ENCODE measurements around the gene AKAP7.
"Not testable (repeated sequence)": the region's sequence is repeated elsewhere in the genome, so short reads cannot be mapped to it uniquely, and the experiment has no call there.

The AKAP7 gene

GRCh38 chr6:131135244-131136020 is at the start of gene AKAP7:
AKAP7 (plus strand) TSS chr6:131135467; CDS start chr6:131135764, 297 bp downstream.
- H3K27ac ChIP-seq: peak within 1 kb of the TSS; percentile 60
- no peak for DNase-seq (ENCODE audit: low read depth, low spot score)

- not testable (repeated sequence) for DNase-seq (ENCODE audit: low read depth, low spot score); H3K27ac ChIP-seq
These were observed 44.9 kb upstream of the AKAP7 start for GRCh38 chr6:131090339-131090738.

DNA sequence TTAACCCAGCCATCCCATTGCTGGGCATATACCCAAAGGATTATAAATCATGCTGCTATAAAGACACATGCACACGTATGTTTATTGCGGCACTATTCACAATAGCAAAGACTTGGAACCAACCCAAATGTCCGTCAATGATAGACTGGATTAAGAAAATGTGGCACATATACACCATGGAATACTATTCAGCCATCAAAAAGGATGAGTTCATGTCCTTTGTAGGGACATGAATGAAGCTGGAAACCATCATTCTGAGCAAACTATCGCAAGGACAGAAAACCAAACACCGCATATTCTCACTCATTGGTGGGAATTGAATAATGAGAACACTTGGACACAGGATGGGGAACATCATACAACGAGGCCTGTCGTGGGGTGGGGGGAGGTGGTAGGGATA is 43.3 kb upstream of the AKAP7 start:
- not testable (repeated sequence) for H3K27ac ChIP-seq; DNase-seq (ENCODE audit: low read depth, low spot score)

DNA sequence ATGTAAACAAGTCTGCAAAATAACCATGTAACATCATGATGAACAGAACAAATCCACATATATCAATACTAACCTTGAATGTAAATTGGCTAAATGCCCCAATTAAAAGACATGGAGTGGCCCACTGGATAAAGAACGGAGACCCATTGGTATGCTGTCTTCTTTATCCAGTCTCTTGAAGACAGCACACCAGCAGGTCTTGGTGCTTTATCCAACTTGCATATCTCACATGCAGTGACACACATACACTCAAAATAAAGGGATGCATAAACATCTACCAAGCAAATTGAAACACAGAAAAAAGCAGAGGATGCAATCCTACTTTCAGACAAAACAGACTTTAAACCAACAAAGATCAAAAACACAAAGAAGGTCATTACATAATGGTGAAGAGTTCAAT is 41.9 kb upstream of the AKAP7 start:
- H3K27ac ChIP-seq: no peak overlapping the region
- no peak for DNase-seq (ENCODE audit: low read depth, low spot score)

DNA sequence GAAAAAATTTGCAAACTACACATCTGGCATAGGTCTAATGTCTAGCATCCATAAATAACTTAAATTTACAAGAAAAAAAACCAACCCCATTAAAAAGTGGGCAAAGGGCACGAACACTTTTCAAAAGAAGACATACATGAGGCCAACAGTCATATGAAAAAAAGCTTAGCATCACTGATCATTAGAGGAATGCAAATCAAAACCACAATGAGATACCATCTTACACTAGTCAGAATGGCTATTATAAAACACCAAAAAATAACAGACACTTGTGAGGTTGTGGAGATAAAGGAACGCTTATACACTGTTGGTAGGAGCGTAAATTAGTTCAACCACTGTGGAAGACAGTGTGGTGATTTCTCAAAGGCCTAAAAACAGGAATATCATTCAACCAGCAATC is 38.5 kb upstream of the AKAP7 start:
- no peak overlapping the region for H3K27ac ChIP-seq
- no peak for DNase-seq (ENCODE audit: low read depth, low spot score)

GRCh38 chr6:131101911-131102680 is 33.2 kb upstream of the AKAP7 start:
- no peak for DNase-seq (ENCODE audit: low read depth, low spot score)
- no peak overlapping the region for H3K27ac ChIP-seq

- no peak overlapping the region for H3K27ac ChIP-seq
- no peak for DNase-seq (ENCODE audit: low read depth, low spot score)
These were observed 32.0 kb upstream of the AKAP7 start for GRCh38 chr6:131103296-131103695.

DNA sequence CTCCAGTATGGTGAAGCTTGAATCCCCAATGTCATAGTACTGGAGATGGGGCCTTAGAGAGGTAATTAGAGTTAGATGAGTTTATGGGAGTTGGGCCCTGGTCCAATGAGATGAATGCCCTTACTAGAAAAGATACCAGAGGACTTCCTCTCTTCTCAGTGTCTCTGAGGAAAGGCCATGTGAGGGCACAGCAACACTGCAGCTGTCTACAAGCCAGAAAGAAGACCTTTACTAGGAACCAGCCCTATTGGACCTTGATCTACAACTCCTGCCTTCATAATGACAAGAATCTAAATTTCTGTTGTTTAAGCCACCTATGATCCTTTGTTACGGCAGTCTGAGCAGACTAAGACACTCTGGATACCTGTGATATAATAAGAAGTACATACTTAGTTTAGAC is 31.4 kb upstream of the AKAP7 start:
- no peak overlapping the region for H3K27ac ChIP-seq
- DNase-seq (ENCODE audit: low read depth, low spot score): no peak

DNA sequence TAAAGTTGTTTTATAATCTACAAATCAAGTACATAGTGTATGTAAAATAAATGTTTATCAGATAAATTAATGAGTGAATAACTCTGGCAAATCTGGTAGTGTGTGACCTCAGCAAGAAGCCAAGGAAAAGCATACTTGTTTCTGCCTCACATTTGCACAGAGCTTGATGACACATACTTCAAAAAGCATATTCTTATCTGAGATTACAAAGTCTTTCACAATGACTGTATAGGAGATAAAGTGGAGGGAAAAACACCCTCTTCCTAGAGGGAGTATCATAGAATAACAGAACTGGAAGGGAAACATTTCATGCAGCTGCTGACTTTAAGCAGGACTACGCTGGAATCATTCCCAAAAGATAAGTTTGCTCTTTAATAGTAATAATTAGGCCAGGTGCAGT is 28.1 kb upstream of the AKAP7 start:
- no peak overlapping the region for H3K27ac ChIP-seq
- no peak for DNase-seq (ENCODE audit: low read depth, low spot score)

DNA sequence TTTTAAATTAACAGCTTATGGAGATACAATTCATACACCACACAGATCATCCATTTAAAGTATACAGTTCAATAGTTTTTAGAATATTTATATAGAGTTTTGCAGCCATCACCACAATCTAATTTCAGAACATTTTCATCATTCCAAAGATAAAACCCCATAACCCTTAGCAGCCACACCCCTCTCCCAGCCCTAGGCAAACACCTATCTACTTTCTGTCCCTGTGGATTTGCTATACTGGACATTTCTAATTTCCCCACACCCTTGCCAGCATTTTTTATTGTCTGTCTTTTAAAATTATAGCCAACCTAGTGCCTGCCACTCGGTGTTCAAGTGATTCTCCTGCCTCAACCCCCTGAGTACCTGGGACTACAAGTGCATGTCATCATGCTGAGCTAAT is 23.0 kb upstream of the AKAP7 start:
- H3K27ac ChIP-seq: no peak overlapping the region
- no peak for DNase-seq (ENCODE audit: low read depth, low spot score)

GRCh38 chr6:131115651-131116050 is 19.6 kb upstream of the AKAP7 start:
- no peak for DNase-seq (ENCODE audit: low read depth, low spot score)
- H3K27ac ChIP-seq: no peak overlapping the region

GRCh38 chr6:131116321-131116720 is 18.9 kb upstream of the AKAP7 start:
- no peak for DNase-seq (ENCODE audit: low read depth, low spot score)
- H3K27ac ChIP-seq: no peak overlapping the region

DNA sequence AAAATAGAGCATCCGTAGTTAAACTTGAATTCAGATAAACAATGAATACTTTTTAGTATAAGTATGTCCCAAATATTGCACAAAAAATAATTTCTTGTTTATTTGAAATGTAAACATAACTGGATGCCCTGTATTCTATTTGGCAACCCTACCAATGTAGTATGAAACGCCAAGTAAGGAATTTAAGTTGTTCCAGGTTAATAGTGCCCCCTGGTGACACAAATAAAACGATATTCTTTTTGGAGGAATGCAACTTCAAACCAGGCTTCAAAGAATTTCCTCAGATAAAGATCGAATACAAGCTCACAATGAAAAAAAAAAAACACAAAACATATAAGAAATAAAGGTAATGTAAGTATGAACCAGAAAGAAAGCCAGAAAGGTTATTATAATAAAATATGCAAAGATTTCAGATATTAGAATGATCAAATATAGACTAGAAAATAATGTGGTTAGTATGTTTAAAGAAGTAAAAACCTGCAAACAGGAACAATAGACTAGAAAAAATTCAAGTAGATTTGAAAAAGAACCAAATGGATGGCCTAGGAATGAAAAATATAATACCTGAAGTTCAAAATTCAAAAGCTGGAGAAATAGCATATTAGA is 18.4 kb upstream of the AKAP7 start:
- H3K27ac ChIP-seq: no peak overlapping the region
- DNase-seq (ENCODE audit: low read depth, low spot score): no peak

DNA sequence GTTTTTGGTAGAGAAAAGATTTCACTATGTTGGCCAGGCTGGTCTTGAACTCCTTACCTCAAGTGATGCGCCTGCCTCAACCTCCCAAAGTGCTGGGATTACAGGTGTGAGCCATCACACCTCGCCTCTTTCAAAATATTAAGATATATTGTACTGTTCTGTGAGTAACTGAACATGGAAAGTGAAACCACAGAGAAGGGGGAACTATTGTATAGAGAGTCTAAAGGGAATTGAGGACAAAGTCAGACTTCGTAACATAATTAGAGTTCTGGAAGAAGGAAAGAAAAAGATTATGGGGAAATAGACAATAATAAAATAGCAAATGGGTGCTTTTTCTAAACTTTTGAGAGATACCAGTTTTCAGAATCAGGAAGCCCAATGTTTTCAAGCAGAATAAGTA is 17.4 kb upstream of the AKAP7 start:
- H3K27ac ChIP-seq: no peak overlapping the region
- DNase-seq (ENCODE audit: low read depth, low spot score): no peak

DNA sequence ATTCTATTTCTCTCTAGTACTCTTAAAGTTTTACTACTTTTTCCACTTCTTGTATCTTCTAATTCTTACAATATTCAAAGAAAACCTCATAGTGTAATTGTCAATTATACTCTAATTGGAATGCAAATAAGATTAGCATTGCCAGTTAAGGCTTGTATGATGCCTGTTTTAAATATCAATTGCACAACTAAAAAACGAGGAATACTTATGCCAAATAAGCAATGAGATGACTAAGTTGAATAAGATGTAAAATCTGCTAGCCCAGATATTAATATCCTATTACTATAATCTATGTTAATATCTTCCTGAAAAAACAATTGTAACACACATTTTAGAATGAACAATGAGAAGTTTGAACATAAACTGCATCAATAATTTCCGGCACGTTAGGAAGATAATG is 13.3 kb upstream of the AKAP7 start:
- DNase-seq (ENCODE audit: low read depth, low spot score): no peak
- no peak overlapping the region for H3K27ac ChIP-seq

- no peak overlapping the region for H3K27ac ChIP-seq
- DNase-seq (ENCODE audit: low read depth, low spot score): no peak
These were observed 12.8 kb upstream of the AKAP7 start for GRCh38 chr6:131122516-131122915.

DNA sequence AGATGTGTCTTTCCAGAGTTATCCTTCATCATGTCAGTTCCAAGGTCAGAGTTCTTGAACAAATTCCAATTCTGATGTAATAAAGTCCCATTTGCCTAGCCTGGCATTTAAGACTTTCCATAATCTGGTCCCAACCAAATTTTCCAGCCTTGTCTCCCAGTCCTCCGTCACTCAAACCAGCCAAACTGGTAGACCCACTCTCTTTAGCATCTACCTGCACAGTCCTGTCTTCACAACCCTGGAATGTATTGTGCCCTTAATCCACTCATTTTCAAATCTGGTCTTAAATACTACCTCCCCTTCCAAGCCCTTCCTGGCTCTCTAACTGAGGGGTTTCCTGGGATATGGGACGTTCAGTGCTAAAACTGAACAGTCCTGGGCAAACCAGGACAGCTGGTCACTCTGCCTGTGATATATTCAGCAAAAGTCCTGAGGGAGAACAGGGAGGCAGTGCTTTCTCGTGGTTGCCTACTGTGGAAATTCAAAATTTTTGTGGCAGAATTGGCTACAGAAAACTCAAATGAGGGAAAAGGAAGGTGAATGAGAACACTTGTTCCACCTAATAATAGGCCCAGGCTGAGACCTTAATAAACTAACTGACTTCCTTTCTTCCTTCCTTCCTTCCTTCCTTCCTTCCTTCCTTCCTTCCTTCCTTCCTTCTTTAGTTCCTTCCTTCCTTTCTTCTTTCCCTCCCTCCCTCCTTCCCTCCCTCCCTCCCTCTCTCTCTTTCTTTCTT is 10.8 kb upstream of the AKAP7 start:
- DNase-seq (ENCODE audit: low read depth, low spot score): no peak
- no peak overlapping the region for H3K27ac ChIP-seq

DNA sequence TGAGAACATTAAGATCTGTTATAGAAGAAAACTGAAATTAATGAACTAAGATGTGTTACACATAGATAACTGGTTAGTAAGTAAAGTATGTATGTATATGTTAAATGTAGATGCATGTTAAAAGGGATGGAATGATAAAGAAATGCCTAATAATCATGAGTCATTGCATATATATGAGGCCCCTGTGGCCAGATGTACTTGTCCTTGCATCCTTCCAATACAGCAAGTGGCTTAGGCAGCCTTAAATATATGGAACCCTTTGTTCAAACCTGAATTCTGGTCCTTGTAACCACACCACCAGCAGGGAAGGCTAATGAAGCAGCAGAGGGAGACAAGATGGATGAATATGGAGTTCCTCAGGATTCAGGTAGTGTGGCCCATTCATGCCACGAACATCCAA is 9.8 kb upstream of the AKAP7 start:
- DNase-seq (ENCODE audit: low read depth, low spot score): no peak
- no peak overlapping the region for H3K27ac ChIP-seq

- no peak for DNase-seq (ENCODE audit: low read depth, low spot score)
- H3K27ac ChIP-seq: no peak overlapping the region
These were observed 5.3 kb upstream of the AKAP7 start for GRCh38 chr6:131129689-131130553.

GRCh38 chr6:131130554-131130940 is 4.7 kb upstream of the AKAP7 start:
- H3K27ac ChIP-seq: no peak overlapping the region
- no peak for DNase-seq (ENCODE audit: low read depth, low spot score)

Measured in epithelial cell of prostate (primary cell).